PFSK-1 (cell line): ENCODE measurements around the gene PTPN23.

Experiments
- FOXP2 ChIP-seq: optimal IDR thresholded peaks from 2 replicates; pipeline ENCODE3; 2011; ENCODE audit warnings: borderline replicate concordance, control low read depth, inconsistent platforms; ENCODE audit not compliant: insufficient read depth; ENCODE audit errors: extremely low read length, extremely low read depth
- POLR2AphosphoS5 ChIP-seq: IDR thresholded peaks from 2 replicates; pipeline ENCODE4 v1.6.1; 2012; ENCODE audit warnings: low read depth, mild to moderate bottlenecking, control low read depth, low read length, moderate library complexity
- SIN3A ChIP-seq: IDR thresholded peaks from 2 replicates; pipeline ENCODE4 v1.6.1; 2012; ENCODE audit warnings: mild to moderate bottlenecking, low read length, moderate library complexity, borderline replicate concordance; ENCODE audit not compliant: insufficient read depth
- TAF1 ChIP-seq: IDR thresholded peaks from 2 replicates; pipeline ENCODE4 v1.6.1; 2012; ENCODE audit warnings: low read length, control low read depth, borderline replicate concordance; ENCODE audit not compliant: insufficient read depth
- TF ChIP-seq, protein P1 (sequence below), 2 experiments: IDR thresholded peaks; 2 replicates each; pipeline versions ENCODE4 v1.6.1 to v1.8.0; 2011 to 2012; ENCODE audit warnings: low read depth in 2 of 2, low read length in 2 of 2, control low read depth in 1 of 2, inconsistent platforms in 1 of 2, mild to moderate bottlenecking in 1 of 2, moderate library complexity in 1 of 2; ENCODE audit not compliant: insufficient read depth in 1 of 2

Gene PTPN23

DNA sequence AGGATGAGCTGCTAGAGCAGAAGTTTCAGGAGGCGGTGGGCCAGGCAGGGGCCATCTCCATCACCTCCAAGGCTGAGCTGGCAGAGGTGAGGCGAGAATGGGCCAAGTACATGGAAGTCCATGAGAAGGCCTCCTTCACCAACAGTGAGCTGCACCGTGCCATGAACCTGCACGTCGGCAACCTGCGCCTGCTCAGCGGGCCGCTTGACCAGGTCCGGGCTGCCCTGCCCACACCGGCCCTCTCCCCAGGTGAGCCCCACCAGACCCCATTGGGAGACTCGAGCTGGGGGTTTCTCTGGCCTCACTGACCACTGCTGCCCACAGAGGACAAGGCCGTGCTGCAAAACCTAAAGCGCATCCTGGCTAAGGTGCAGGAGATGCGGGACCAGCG is 28.0 kb downstream of the PTPN23 start:
- TF ChIP-seq, protein P1, sequence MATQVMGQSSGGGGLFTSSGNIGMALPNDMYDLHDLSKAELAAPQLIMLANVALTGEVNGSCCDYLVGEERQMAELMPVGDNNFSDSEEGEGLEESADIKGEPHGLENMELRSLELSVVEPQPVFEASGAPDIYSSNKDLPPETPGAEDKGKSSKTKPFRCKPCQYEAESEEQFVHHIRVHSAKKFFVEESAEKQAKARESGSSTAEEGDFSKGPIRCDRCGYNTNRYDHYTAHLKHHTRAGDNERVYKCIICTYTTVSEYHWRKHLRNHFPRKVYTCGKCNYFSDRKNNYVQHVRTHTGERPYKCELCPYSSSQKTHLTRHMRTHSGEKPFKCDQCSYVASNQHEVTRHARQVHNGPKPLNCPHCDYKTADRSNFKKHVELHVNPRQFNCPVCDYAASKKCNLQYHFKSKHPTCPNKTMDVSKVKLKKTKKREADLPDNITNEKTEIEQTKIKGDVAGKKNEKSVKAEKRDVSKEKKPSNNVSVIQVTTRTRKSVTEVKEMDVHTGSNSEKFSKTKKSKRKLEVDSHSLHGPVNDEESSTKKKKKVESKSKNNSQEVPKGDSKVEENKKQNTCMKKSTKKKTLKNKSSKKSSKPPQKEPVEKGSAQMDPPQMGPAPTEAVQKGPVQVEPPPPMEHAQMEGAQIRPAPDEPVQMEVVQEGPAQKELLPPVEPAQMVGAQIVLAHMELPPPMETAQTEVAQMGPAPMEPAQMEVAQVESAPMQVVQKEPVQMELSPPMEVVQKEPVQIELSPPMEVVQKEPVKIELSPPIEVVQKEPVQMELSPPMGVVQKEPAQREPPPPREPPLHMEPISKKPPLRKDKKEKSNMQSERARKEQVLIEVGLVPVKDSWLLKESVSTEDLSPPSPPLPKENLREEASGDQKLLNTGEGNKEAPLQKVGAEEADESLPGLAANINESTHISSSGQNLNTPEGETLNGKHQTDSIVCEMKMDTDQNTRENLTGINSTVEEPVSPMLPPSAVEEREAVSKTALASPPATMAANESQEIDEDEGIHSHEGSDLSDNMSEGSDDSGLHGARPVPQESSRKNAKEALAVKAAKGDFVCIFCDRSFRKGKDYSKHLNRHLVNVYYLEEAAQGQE (IDR thresholded peaks at IDR 0.05; ENCODE audit: insufficient read depth in 1 of 2, low read depth in 2 of 2, low read length in 2 of 2) = no peak
- no peak for TF ChIP-seq POLR2AphosphoS5
- no peak for TF ChIP-seq FOXP2
- no peak for TF ChIP-seq TAF1
- TF ChIP-seq SIN3A = no peak

DNA sequence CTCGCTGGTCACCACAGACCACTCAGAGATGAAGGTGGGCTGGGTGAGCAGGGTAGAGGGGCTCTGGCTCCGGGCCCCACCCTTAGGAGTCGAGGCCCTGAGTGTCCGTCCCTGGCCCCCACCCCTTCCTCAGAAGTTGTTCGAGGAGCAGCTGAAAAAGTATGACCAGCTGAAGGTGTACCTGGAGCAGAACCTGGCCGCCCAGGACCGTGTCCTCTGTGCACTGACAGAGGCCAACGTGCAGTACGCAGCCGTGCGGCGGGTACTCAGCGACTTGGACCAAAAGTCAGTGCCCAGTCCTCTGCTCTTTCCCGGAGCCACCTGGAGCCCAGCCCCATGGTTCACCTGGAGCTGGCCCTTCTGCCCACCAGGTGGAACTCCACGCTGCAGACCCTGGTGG is 28.5 kb downstream of the PTPN23 start:
- TF ChIP-seq, protein P1 (IDR thresholded peaks at IDR 0.05; ENCODE audit: insufficient read depth in 1 of 2, low read depth in 2 of 2, low read length in 2 of 2) = no peak
- TF ChIP-seq SIN3A (no peak), TAF1 (no peak), POLR2AphosphoS5 (no peak)

DNA sequence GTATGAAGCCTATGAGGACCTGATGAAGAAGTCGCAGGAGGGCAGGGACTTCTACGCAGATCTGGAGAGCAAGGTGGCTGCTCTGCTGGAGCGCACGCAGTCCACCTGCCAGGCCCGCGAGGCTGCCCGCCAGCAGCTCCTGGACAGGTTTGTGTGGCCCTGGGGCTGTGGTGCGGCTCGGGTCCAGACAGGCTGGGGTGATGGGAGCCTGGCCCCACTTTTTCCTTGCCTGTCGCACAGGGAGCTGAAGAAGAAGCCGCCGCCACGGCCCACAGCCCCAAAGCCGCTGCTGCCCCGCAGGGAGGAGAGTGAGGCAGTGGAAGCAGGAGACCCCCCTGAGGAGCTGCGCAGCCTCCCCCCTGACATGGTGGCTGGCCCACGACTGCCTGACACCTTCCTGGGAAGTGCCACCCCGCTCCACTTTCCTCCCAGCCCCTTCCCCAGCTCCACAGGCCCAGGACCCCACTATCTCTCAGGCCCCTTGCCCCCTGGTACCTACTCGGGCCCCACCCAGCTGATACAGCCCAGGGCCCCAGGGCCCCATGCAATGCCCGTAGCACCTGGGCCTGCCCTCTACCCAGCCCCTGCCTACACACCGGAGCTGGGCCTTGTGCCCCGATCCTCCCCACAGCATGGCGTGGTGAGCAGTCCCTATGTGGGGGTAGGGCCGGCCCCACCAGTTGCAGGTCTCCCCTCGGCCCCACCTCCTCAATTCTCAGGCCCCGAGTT is 29.0 kb downstream of the PTPN23 start:
- TF ChIP-seq, protein P1 (IDR thresholded peaks at IDR 0.05; ENCODE audit: insufficient read depth in 1 of 2, low read depth in 2 of 2, low read length in 2 of 2) = no peak
- TF ChIP-seq TAF1 = no peak
- no peak for TF ChIP-seq POLR2AphosphoS5
- TF ChIP-seq FOXP2 = no peak
- no peak for TF ChIP-seq SIN3A

DNA sequence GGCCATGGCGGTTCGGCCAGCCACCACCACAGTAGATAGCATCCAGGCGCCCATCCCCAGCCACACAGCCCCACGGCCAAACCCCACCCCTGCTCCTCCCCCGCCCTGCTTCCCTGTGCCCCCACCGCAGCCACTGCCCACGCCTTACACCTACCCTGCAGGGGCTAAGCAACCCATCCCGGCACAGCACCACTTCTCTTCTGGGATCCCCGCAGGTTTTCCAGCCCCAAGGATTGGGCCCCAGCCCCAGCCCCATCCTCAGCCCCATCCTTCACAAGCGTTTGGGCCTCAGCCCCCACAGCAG is 29.5 kb downstream of the PTPN23 start:
- TF ChIP-seq SIN3A (no peak), FOXP2 (no peak), POLR2AphosphoS5 (no peak), TAF1 (no peak)
- TF ChIP-seq, protein P1 (IDR thresholded peaks at IDR 0.05; ENCODE audit: insufficient read depth in 1 of 2, low read depth in 2 of 2, low read length in 2 of 2) = no peak

DNA sequence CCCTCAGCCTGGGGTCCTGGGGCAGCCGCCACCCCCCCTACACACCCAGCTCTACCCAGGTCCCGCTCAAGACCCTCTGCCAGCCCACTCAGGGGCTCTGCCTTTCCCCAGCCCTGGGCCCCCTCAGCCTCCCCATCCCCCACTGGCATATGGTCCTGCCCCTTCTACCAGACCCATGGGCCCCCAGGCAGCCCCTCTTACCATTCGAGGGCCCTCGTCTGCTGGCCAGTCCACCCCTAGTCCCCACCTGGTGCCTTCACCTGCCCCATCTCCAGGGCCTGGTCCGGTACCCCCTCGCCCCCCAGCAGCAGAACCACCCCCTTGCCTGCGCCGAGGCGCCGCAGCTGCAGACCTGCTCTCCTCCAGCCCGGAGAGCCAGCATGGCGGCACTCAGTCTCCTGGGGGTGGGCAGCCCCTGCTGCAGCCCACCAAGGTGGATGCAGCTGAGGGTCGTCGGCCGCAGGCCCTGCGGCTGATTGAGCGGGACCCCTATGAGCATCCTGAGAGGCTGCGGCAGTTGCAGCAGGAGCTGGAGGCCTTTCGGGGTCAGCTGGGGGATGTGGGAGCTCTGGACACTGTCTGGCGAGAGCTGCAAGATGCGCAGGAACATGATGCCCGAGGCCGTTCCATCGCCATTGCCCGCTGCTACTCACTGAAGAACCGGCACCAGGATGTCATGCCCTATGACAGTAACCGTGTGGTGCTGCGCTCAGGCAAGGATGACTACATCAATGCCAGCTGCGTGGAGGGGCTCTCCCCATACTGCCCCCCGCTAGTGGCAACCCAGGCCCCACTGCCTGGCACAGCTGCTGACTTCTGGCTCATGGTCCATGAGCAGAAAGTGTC is 30.2 kb downstream of the PTPN23 start:
- no peak for TF ChIP-seq FOXP2
- no peak for TF ChIP-seq TAF1
- TF ChIP-seq POLR2AphosphoS5 = no peak
- TF ChIP-seq, protein P1 (IDR thresholded peaks at IDR 0.05; ENCODE audit: insufficient read depth in 1 of 2, low read depth in 2 of 2, low read length in 2 of 2) = no peak
- no peak for TF ChIP-seq SIN3A
